Fibroblast of the conjunctiva (primary cell): ENCODE data around the gene JAM3.
"Not testable (repeated sequence)": the region's sequence is repeated elsewhere in the genome, so short reads cannot be mapped to it uniquely, and the experiment has no call there.

Source experiments
- DNase-seq: peaks from one replicate; pipeline ENCODE4 v3.0.0-alpha.2; 2010; ENCODE audit warnings: low read depth

The JAM3 gene

GRCh38 chr11:134101282-134101681 is 32.4 kb downstream of the JAM3 start:
- no peak for DNase-seq

- DNase-seq, result no peak
These were observed 41.5 kb downstream of the JAM3 start for GRCh38 chr11:134110252-134110815.

GRCh38 chr11:134113787-134114186 is 44.9 kb downstream of the JAM3 start:
- DNase-seq, result not testable (repeated sequence)

GRCh38 chr11:134116210-134116609 is 47.3 kb downstream of the JAM3 start:
- DNase-seq, result no peak

GRCh38 chr11:134118006-134118405 is 49.1 kb downstream of the JAM3 start:
- no peak for DNase-seq

GRCh38 chr11:134119094-134119493 is 50.2 kb downstream of the JAM3 start:
- DNase-seq, result no peak

GRCh38 chr11:134120143-134120850 is 51.4 kb downstream of the JAM3 start:
- peak; percentile 80 for DNase-seq

GRCh38 chr11:134120921-134121526 is 52.2 kb downstream of the JAM3 start:
- peak; percentile 33 for DNase-seq

- DNase-seq, result no peak
These were observed 56.0 kb downstream of the JAM3 start for GRCh38 chr11:134124660-134125451.

- no peak for DNase-seq
These were observed 56.6 kb downstream of the JAM3 start for GRCh38 chr11:134125507-134125906.

GRCh38 chr11:134126217-134126822 is 57.4 kb downstream of the JAM3 start:
- peak; percentile 29 for DNase-seq

- DNase-seq, result no peak
These were observed 62.9 kb downstream of the JAM3 start for GRCh38 chr11:134131628-134132244.

- no peak for DNase-seq
These were observed 63.9 kb downstream of the JAM3 start for GRCh38 chr11:134132808-134133207.

- no peak for DNase-seq
These were observed 65.3 kb downstream of the JAM3 start for GRCh38 chr11:134134167-134134566.

- no peak for DNase-seq
These were observed 69.5 kb downstream of the JAM3 start for GRCh38 chr11:134138376-134138775.

- no peak for DNase-seq
These were observed 70.5 kb downstream of the JAM3 start for GRCh38 chr11:134139303-134139872.

- peak; percentile 87 for DNase-seq
These were observed 71.0 kb downstream of the JAM3 start for GRCh38 chr11:134139873-134140331.

GRCh38 chr11:134140961-134141490 is 72.2 kb downstream of the JAM3 start:
- no peak for DNase-seq

GRCh38 chr11:134142536-134142935 is 73.7 kb downstream of the JAM3 start:
- no peak for DNase-seq

GRCh38 chr11:134143801-134144200 is 74.9 kb downstream of the JAM3 start:
- DNase-seq, result no peak

GRCh38 chr11:134144744-134145143 is 75.9 kb downstream of the JAM3 start:
- DNase-seq, result no peak
